HepG2 (cell line): Measurements from ENCODE around the gene LZTS2. TPM values are rescaled to one million over a fixed set of nuclear protein-coding genes. Genes with fewer than 3 reads are reported as not detected.

Source experiments
- CAMTA2 ChIP-seq: sonication (generic); formaldehyde crosslinking; IDR thresholded peaks from 2 replicates; pipeline ENCODE4 v1.4.0; 2020; ENCODE audit warnings: mild to moderate bottlenecking, missing genetic modification reagents, borderline replicate concordance
- CCDC6 ChIP-seq: sonication (generic); formaldehyde crosslinking; IDR thresholded peaks from 2 replicates; pipeline ENCODE4 v1.8.1; 2022; ENCODE audit warnings: mild to moderate bottlenecking, missing genetic modification reagents, moderate library complexity
- FUBP1 ChIP-seq: sonication (generic); formaldehyde crosslinking; IDR thresholded peaks from 2 replicates; pipeline ENCODE4 v1.5.1; 2020; ENCODE audit warnings: missing genetic modification reagents, mild to moderate bottlenecking, borderline replicate concordance
- HOXA3 ChIP-seq: sonication (generic); formaldehyde crosslinking; IDR thresholded peaks from 2 replicates; pipeline ENCODE4 v1.5.0; 2020; ENCODE audit warnings: missing genetic modification reagents
- KDM3A ChIP-seq: IDR thresholded peaks from 2 replicates; pipeline ENCODE4 v1.6.1; 2018; ENCODE audit warnings: low read depth, missing compliant biosample characterization
- NFE2L1 ChIP-seq: sonication (generic); formaldehyde crosslinking; IDR thresholded peaks from 2 replicates; pipeline ENCODE4 v1.4.0; 2020; ENCODE audit warnings: missing genetic modification reagents, mild to moderate bottlenecking, borderline replicate concordance
- POLR2G ChIP-seq: fragments of 200-400 bp; formaldehyde crosslinking; IDR thresholded peaks from 2 replicates; pipeline ENCODE4 v1.6.1; 2018; ENCODE audit warnings: mild to moderate bottlenecking, low read depth, low read length, moderate library complexity
- RARA ChIP-seq: IDR thresholded peaks from 2 replicates; pipeline ENCODE4 v1.6.1; 2016; ENCODE audit warnings: missing genetic modification reagents, missing compliant biosample characterization
- SALL1 ChIP-seq: sonication (generic); formaldehyde crosslinking; IDR thresholded peaks from 2 replicates; pipeline ENCODE4 v1.8.0; 2022; ENCODE audit warnings: mild to moderate bottlenecking, missing genetic modification reagents
- SETDB1 ChIP-seq: sonication (generic); formaldehyde crosslinking; IDR thresholded peaks from 2 replicates; pipeline ENCODE4 v1.5.1; 2020; ENCODE audit warnings: missing genetic modification reagents, mild to moderate bottlenecking, borderline replicate concordance
- SP140L ChIP-seq: sonication (generic); formaldehyde crosslinking; IDR thresholded peaks from 2 replicates; pipeline ENCODE4 v1.4.0; 2020; ENCODE audit warnings: missing genetic modification reagents, borderline replicate concordance
- ZBED4 ChIP-seq: sonication (generic); formaldehyde crosslinking; IDR thresholded peaks from 2 replicates; pipeline ENCODE4 v1.4.0; 2020; ENCODE audit warnings: missing genetic modification reagents, borderline replicate concordance
- ZBTB26 ChIP-seq: IDR thresholded peaks from 2 replicates; pipeline ENCODE4 v1.6.1; 2016; ENCODE audit warnings: missing compliant biosample characterization, missing genetic modification reagents, borderline replicate concordance
- ZNF503 ChIP-seq: sonication (generic); formaldehyde crosslinking; IDR thresholded peaks from 2 replicates; pipeline ENCODE4 v1.4.0; 2020; ENCODE audit warnings: missing genetic modification reagents
- ZNF720 ChIP-seq: sonication (generic); formaldehyde crosslinking; IDR thresholded peaks from 2 replicates; pipeline ENCODE4 v1.4.0; 2020; ENCODE audit warnings: missing genetic modification reagents
- ZSCAN25 ChIP-seq: sonication (generic); formaldehyde crosslinking; IDR thresholded peaks from 2 replicates; pipeline ENCODE4 v1.8.0; 2022; ENCODE audit warnings: mild to moderate bottlenecking, missing genetic modification reagents
- polyA plus RNA-seq, 8 experiments: library from polyadenylated mRNA; depleted of rRNA in 3 of 8; stranded (reverse) in 7 of 8; unstranded in 1 of 8; fragments of >200 nt; fragmentation: Illumina TruSeq in 4 of 8; extraction: Trizol in 4 of 8; gene quantifications; 2 replicates each; pipeline versions ENCODE4 v1.2.1 to v1.2.3, GENCODE V29; 2011 to 2016; ENCODE audit warnings: low read depth in 4 of 8, missing spikeins in 1 of 8, mixed read lengths in 1 of 8; ENCODE audit not compliant: insufficient read depth in 1 of 8
- total RNA-seq, 5 experiments: library from RNA; depleted of rRNA; stranded (reverse); fragments of >200 nt; fragmentation: Illumina TruSeq; extraction: Trizol; gene quantifications; 2 replicates each; pipeline ENCODE4 v1.2.3, GENCODE V29; 2016; ENCODE audit warnings: low read depth in 1 of 5

LZTS2 gene
- total and polyA plus RNA-seq, 2 of the 13 experiments (the other 11 are each of a cell fraction or from before 2014, with no cell fraction given) = 43.6 to 65.6 TPM

GRCh38 chr10:100998183-100998990 lies 1.2 kb upstream of the LZTS2 start (continued):
- TF ChIP-seq SETDB1 (CRISPR knock-in tag) = no peak
- no peak; the same call in 1 of the 2 replicates for TF ChIP-seq HOXA3 (CRISPR knock-in tag)
- TF ChIP-seq SALL1 (CRISPR knock-in tag) = no peak
- TF ChIP-seq FUBP1 (CRISPR knock-in tag) = no peak
- TF ChIP-seq CAMTA2 (CRISPR knock-in tag) = no peak
- TF ChIP-seq ZNF720 (CRISPR knock-in tag) = no peak
- TF ChIP-seq ZBED4 (CRISPR knock-in tag) = no peak
- TF ChIP-seq RARA (CRISPR knock-in tag) = peak; percentile 38; the same call in 1 of the 2 replicates
- no peak for TF ChIP-seq KDM3A
- 0 out of 2 replicates have a peak, but pooled peaks have one; percentile 2 for TF ChIP-seq ZNF503 (CRISPR knock-in tag)
- no peak for TF ChIP-seq CCDC6 (CRISPR knock-in tag)
- peak; percentile 61 for TF ChIP-seq POLR2G
- no peak for TF ChIP-seq SP140L
- no peak for TF ChIP-seq ZSCAN25 (CRISPR knock-in tag)
- TF ChIP-seq ZBTB26 = no peak
- TF ChIP-seq NFE2L1 (CRISPR knock-in tag) = no peak
